ENCODE data around the gene AMACR.
"Not testable (repeated sequence)": the region's sequence is repeated elsewhere in the genome, so short reads cannot be mapped to it uniquely, and the experiment has no call there.

AMACR gene

DNA sequence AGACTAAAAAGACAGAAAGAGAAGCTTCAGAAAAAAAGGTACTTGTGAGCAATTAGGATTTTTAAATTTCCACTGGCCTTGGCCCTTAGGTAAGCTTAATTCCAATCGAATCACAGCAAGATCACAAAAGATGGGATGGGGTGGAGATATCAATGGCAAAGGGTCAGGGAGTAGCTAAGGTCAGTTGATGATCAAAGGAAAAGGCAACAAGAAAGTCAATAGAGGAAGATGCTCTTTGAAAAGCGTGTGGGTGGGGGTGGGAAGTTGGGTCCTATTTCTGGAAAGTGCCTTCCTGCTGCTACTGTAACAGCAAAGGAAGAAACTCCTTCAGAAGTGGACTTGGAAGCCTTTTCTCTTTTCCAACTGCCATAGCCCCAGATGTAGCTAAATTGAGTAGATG is 27.9 kb upstream of the AMACR start:
- DNase-seq, result no peak

DNA sequence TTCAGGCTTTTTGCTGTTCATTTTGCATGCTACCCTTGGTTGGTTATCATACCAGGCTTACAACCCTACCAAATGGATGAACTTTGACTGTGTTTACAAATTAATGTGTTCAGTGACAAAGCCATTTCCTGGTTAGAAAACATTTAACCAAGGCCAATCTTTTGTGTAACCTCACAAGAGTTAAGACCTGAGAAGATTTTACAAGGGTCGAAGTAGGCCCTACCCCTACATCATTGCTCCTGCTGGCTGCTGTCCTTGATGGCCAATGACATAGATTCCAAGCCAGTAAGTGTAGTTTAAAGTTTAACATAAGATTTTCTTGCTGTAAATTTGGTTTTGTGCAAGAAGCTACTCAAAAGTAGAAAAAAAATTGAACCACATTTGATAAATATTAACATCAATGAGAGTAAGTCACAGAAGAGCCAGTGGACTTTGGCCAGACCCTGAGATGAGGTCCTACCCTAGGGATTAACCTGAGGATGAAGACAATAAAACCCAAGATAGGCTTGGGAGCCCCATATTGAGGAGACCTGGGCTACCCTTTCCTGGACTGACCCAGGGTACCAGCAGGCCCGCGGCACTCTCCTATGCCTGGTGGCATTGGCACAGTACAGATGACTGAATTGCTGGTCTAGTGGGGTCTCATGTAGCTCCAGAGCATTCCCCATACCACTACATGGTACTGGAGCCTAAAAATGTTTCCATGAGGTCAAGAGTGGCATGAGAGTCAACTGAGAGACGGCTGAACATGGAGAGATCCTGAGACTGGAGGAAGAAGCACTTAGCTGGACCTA is 26.9 kb upstream of the AMACR start:
- DNase-seq, result no peak

DNA sequence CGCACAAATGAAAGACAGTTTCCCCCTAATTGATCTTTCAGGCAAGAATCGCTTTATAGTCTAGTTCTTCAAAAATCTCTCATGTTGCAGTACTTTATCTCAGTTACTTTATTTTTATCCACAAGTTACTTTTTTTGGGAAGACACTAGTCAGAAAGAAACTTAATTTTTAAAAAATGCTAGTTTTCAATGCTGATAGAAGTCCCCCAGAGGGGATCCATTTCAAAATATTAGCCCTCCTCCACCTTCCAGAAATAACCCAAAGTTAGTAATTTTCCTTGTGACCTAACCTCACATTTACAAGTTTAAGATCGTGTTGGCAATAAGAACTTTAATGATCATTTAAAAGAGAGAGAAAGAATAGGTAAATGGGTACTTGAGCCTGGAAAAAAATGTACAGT is 24.1 kb upstream of the AMACR start:
- no peak for DNase-seq

DNA sequence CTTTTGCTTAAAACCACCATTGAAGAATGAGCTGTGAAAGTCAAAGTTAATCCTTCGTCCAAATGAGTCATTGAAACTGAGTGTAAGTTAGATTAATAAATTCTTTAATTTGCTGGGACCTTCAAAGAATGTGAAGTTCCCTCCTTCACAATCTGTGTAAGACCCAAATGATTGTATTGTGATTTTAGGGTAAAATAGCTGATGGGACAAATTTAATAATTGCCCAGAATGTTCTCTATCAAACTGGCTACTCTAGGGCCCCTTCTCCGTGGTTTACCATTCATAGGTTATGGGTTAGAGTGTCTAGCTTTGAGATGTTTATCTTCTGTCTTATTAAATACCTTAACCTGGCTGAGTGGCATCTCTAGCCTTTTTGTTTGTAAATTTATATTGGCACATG is 23.3 kb upstream of the AMACR start:
- DNase-seq, result no peak

DNA sequence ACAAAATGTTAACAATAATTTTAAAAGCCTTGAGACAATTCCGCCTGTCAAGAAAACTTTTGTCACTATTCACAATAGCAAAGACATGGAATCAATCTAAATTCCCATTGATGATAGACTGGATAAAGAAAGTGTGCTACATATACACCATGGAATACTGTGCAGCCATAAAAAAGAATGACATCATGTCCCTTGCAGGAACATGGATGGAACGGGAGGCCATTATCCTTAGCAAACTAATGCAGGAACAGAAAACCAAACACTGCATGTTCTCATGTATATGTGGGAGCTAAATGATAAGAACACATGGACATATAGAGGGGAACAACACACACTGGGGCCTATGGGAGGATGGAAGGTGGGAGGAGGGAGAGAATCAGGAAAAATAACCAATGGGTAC is 22.7 kb upstream of the AMACR start:
- not testable (repeated sequence) for DNase-seq

DNA sequence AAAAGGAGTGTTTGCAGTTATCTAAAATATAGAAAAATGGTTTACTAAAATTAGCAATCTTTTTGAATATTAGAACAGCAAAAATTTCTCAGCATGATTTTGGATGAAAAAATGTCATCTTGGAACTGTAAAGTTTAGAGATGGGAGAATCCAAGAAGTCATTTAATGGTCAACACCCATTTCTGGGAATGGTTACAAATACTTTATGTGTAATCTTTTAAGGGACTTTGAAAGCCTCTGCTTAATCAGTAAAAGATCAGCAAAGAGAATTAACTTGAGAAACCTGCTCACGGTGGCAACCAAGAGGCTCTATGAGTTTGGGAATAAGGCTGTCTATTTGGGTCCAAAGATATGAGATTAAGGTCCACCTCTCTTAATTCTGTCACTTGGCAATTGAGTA is 22.2 kb upstream of the AMACR start:
- no peak for DNase-seq

DNA sequence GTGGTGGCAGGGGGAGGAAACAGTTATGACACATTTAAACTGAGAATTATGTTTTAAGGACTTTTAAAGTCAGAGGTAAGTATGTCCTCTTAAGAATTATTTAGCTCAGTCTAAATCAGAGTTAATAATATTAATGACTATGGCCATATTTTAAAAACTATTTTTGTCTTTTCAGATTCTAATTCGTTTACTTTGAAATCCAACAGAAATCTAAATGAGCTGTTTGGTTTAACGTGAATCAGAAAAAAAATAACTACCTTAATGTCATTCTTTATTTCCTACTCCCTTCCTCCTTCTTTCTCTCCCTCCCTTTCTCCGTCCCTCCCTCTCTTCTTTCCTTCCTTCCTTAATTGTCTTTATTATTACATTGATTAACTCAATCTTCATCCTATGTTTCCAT is 20.5 kb upstream of the AMACR start:
- DNase-seq, result no peak

DNA sequence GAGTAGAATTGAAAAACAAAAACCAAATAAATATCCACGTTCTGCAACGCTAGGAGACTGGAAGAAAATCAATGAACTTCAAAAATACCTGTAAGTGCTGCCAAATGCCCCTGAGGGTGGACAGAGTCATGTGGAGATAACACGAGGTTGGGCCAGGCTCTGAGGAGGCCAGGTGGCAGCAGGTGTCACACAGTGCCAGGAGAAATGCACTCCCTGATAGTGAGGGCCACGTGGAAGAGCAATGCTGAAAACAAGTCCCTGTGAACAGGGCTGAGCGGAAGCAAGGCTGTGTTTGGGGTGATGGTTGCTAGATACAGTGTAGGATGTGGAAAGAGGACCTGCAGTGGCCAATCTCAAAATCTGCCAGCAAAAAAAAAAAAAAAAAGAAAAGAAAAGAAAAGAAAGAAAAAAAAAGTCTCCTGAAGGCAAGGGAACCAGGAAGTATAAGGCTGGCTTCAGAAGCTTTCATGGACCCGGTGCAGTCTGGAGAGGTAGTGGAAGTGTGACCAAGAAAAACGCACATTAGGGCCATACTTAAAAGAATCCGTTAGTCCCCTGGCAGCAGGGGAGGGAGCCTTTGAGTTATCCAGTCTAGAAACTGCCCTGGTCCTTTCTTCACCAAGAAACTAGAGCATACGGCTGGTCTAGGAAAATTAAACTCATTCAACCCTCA is 18.4 kb upstream of the AMACR start:
- DNase-seq, result no peak

DNA sequence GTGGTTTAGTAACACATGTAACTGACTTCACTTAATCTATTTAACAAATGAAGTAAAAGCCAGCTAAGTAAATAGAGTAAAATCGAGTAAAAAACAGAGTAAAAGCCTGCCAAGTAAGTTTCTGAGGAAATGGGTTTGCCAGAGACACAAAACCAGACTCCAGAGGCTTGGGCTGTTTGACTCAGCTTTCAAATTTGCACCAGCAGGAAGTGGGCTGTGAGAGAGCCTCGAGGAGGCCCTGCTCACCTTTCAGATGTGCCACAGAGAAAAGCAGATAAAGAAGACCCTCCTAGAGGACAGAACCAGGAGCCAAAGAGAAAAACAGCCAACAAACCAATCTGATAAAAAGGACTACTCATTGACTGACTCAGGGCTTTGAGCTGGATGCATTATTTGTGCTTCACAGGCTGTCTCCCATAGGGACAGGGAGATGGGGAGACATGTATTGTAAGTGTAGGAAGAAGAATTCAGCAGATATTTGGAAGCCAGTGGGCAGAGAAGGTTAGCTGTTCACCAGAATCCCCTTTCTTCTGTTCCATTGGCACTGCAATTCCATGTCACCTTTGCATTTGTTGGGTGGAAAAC is 14.4 kb upstream of the AMACR start:
- no peak for DNase-seq

DNA sequence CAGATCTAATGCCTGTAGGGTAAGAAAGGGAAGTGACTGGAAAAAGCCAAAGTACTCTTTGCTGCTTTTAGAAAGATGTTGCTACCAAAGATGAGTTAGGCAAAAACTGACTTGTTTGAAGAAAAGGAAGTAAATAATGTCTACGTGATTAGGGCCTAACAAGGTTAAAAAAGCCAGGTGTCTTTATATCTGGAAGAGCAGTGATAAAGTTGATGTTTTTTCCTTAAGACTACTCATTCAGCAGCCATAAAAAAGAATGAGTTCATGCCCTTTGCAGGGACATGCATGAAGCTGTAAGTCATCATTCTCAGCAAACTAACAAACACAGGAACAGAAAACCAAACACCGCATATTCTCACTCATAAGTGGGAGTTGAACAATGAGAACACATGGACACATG is 13.5 kb upstream of the AMACR start:
- no peak for DNase-seq

DNA sequence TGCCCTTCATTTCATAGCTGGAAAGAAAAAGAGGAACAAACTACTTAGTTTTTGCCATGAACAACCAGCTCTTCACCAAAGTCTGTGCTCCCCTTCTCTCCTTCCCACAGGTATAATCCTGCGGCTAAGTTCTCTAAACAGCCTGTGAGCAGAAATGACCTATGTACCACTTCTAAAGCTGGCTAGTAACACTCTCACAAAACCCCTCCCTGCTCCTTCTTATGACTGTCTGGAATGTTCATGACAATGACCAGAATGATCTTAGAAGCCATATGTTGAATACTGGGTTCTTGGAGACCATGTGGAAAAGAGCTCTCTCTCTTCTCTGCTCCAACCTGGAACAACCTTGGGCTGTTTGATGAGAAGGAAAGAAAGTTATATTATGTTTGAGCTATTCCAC is 12.9 kb upstream of the AMACR start:
- DNase-seq, result no peak

DNA sequence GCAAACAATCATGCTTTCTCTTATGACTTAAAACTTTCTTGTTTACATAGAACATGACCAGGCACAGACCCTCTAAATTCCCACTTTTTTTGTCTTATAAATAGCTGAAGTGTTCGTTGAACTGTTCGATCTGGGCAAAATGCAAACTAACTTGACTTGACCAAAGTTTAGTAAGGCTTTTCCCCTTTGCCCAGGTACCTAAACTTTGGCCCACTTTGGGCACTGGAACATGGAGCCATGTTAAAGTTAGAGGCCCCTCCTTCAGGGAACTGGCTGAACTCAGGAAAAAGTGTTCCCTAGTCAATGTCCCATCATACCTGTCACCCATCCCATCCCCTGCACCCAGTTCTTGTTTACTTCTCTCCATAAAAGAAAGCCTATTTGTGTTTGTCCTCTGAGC is 9.4 kb upstream of the AMACR start:
- DNase-seq, result no peak

DNA sequence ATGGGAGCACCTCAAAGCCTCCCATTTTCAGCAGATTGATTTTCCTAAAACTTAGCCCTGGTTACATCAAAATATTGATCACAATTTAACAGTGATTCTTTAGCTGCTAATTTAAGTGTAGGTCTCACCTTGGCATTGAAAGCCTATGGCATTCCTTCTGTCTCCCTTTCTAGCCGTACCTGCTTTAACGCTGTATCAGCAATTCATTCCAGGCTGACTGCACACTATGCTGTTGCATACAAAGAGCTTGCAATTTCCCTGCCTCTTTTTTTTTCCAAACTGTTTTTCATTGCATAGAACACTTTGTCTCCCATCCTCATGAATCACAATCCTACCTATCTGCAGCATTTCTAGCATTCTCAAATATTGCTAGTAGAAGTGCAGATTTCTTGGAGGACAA is 8.9 kb upstream of the AMACR start:
- no peak for DNase-seq

DNA sequence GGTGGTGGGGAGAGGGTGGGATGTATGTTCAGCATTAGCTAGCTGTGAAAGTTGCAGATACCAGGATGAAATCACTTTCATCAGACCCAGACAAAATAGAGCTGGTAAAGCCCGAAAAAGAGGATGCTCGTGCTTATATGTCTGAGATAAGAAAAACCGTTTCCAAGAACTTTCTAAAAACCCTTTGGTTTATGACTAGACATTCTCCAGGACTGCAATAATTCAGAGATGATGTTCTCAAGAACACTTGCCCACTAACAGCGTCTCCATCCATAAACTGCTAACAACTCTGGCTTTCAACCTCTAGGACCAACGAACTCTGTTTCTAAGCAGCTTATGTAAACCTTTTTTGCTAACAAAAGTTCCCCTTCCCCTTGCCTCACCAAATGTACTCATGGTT is 8.4 kb upstream of the AMACR start:
- DNase-seq, result no peak

DNA sequence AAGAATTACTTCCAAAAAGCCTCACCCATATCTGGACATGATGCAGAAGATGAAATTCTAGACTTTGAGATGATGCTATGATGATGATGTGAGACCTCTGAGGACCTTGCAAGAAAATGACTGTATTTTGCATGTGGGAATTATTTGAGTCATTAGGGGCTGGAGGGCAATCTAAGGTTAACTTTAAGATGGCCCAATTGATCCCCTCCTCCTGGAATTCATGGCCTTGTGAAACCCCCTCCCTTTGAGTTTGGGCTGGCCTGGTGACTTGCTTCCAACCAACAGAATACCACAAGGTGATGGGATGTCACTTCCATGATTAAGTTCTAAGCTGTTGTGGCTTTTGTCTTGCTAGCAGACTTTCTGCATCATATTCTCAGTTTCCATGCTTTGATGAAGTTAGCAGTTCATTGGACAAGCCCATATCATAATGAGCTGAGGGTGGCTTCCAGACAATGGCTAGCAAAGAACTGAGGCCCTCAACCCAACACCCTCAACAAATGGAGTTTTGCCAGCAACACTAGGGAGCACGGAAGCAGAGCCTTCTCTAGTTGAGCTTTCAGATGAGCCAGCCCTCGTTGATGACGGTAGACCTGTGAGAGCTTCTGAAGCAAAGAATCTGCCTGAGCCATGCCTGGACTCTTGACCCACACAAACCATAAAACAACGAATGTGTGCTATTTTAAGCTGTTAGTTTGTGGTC is 7.4 kb upstream of the AMACR start:
- no peak for DNase-seq

DNA sequence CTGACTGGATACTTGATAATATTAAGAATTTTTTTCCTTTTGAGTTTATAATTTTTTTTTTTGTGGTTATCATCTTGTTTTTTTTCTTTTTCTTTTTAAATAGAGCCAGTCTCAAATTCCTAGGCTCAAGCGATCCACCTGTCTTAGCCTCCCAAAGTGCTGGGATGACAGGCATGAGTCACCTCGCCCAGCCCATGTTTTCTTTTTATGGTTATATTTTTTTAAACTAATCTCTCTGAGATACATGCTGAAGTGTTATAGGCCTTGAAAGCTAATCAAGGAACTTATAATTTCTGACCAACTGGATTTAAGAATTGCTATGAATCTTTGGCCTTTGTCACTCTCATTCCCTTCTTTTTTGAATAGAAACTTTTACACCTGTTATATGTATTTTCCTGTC is 6.8 kb upstream of the AMACR start:
- no peak for DNase-seq

DNA sequence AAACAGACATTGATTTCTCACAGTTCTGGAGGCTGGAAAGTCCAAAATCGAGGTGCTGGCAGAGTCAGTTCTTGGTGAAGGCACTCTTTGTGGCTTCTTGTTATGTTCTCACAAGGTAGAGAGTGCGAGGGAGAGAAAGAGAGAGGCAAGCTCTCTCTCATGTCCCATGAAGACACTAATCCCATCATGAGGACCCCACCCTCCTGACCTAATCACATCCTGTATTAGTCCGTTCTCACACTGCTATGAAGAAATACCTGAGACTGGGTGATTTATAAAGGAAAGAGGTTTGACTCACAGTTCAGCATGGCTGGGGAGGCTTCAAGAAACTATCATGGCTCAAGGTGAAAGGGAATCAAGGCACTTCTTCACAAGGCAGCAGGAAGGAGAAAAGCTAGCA is 5.7 kb upstream of the AMACR start:
- no peak for DNase-seq

DNA sequence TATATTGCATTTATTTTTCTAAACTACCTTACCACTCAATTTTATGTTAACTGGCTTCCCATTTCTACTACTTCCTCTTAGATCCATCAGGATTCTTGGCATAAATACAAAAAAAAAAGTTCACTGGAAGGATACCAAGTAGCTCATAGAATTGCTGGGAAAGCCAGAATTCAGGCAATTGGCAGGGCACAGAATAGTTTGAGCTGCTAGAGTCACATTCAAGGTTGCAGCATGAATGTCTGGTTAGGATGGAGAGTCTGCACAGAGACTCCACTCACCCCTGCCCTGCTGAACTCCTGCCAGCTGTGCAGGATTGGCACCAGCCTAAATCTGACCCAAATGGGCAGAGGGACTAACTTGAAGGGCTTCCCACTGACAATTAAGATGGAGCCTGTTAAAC is 4.9 kb upstream of the AMACR start:
- DNase-seq, result no peak

DNA sequence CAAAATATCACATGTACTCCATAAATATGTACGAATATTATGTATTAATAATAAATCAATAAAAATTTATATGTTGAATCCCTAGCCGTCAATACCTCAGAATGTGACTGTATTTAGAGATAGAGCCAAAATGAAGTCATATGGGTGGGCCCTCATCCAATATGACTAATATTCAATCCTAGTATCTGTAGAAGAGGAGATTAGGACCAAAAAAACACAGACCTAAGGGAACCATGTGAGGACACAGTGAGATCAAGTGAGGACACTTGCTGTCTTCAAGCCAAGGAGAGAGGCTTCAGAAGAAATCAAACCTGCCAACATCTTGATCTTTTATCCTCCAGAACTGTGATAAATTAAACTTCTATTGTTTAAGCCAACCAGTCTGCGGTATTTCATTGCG is 3.7 kb upstream of the AMACR start:
- no peak for DNase-seq

DNA sequence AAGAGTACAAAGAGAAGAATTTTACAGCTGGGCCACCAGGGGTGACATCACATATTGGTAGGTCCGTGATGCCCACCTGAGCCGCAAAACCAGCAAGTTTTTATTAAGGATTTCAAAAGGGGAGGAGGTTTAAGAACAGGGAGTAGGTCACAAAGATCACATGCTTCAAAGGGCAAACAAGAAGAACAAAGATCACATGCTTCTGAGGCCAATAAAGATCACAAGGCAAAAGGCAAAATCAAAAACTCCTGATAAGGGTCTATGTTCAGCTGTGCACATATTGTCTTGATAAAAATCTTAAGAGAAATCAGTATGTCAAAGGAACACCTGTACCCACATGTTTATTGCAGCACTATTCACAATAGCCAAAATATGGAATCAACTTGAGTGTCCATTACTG is 2.3 kb upstream of the AMACR start:
- DNase-seq, result not testable (repeated sequence)

DNA sequence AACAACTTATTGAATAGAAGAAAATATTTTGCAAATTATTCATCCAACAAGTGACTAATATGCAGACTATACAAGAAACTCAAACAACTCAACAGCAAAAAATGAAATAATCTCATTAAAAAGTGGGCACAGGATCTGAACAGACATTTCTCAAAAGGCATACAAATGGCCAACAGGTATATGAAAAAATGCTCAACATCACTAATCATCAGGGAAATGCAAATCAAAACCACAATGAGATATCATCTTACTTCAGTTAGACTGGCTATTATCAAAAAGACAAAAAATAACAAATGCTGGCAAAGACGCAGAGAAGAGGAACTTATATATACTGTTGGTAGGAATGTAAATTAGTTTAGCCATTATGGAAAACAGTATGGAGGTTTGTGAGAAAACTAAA is 1.8 kb upstream of the AMACR start:
- no peak for DNase-seq

DNA sequence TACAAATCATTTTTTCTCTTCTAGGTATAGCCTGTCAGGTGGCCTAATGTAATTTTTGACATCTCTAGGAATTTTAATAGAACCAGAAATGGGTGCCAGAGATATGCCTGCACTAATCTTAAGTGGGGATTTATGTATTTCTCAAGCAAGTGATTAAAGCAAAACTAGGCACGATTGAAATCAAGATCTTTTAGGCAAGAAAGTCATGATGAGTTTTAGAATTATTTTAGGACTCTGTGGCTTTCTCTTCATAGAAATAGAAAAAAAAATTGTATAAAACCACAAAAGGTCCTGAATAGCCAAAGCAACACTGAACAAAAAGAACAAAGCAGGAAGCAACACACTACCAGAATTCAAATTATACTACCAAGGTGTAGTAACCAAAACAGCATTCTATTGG is 952 bp upstream of the AMACR start:
- DNase-seq, result no peak

DNA sequence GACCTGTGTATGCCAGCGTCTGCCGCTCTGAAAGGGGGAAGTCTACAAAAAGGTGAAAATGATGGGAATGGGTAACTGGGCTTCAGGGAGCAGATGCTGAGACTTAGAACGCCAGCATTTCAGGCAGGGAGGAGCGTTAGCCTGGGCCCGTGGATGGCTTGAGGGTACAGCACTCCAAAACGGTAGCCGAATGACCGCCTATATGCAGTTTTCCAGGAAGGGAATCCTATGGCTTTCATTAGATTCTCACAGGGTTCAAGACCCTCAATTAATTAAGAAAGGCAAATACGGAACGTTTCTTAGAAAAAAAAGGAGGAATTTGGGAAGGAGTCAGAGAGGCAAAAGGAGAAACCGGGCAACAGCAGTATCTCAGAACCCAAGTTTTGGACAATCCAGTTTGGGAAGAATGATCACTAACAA is 639 bp downstream of the AMACR start:
- DNase-seq, result no peak

DNA sequence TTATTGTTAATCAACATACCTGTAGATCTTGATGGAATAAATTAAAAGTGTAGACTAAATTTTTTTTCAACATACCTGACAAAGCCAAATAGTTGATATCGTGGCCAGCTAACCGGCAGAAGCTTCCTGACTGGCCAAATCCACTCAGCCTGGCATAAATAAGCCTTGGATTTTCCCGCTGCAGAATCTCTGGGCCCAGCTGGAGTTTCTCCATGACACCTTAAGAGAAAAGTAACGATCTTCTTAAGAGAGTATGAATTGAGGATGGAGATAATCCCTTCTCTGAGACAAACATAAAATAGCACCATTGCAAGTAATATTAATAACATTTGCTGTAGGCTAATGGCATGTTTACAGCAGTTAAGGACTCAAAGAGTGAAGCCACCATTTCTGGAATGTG is 2.2 kb downstream of the AMACR start:
- DNase-seq, result no peak

All from NCI-H1092 (cell line).